ENCODE results near the gene ZNF106. TPM values are rescaled to one million over a fixed set of nuclear protein-coding genes. Genes with fewer than 3 reads are reported as not detected.

The ZNF106 gene
- 8.8 to 12.3 TPM (median 11.1 TPM) in 5 replicates for total RNA-seq (2022; extraction: Qiagen RNA extraction; ENCODE audit: low read depth)

DNA sequence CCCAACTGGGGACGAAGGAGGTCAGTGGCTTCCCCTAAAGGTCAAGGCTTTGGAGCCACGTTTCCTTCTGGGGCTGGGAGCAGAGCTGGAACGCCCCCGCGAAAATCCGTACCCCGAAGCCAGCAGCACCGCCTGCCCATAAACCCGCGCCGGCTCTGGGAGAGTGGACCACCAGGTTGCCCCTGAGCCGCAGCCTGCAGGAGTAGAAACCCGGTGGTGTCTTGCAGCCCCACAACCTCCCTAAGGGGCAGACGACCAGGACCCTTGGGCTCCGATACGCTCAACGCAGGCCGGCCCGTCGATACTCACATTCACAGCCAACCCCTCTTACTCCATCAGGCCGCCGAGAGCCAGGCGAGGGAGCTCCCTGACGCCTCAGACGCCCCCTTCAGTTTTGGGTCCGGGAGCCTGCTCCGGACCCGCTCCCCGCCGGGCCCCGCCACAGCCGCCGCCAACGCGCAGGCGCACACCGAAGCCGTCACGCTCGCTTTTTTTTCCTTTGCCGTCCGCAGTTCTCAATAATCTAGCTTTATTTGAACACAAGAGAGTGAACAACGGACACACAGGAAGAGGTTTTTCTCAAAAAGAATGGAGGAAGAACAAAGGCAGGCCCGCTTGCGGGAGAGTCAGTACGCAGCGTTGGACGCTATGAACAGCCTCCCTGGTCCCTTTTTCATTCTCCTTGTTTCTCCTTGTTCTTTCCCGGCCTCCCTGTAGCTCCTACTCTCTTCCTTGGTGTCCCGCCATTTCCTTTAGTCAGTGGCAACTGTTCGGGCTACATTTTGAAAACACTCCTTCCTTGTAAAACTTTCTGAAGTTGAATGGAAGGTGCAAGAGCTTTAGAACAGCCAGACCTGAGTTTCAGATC is at the start of gene ZNF106:
Gene ZNF106, minus strand, starts transcription at position 471 of the 868 bp plus-strand sequence. CDS start 18,852 bp downstream, outside the sequence.

DNA sequence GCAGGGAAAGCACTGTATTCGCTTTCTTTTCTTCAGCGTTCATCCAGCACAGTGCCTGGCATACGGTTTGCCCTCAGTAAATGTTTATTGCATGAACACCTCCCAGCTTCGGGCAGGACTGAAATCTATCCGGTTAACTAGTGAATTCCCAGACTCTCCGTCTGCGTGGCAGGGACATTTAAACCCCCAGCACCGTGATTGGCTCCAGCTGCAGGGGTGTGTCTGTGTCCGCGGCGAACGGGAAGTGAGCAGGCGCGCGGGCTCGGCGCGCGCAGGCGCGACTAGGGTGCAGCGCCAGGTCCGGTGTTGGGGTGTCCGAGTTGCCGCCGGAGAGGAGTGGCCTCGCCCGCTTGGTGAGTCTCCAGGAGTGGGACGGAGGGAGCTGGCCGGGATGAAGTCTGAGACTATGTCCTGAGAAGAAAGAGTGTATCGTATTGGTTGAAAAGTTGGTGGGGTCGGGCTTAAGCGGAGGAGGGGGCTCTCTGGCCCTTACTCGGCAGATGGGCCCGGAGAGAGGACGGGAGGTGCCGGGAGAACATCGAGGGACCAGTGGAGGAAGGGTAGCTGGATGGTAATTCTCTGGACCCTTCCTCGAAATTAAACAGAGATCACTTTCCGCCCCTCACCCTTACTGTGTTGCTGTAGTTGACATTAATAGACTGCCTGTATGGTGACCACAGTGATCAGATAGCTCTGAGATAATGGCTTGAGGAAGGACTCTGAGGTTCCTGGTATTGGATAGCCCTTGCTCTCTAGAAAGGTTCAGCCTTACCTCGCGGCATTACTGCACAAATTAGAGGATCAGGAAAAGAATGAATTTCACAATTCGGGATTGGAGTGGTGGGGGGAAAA is 4.6 kb upstream of the ZNF106 start, which contains the start of gene SNAP23:
Gene SNAP23, plus strand, starts transcription at position 274 of the 852 bp plus-strand sequence. CDS start 16,213 bp downstream, outside the sequence.

Other genes starting within 250 kb of the ZNF106 start
- gene GANC, start 217.9 kb downstream of the ZNF106 start, total RNA-seq (2022; extraction: Qiagen RNA extraction; ENCODE audit: low read depth) = 4.8 to 8.3 TPM (median 7.5 TPM) in 5 replicates
- 24.6 to 36.2 TPM (median 25.0 TPM) in 5 replicates for gene TMEM87A, start 217.7 kb downstream of the ZNF106 start, total RNA-seq (2022; extraction: Qiagen RNA extraction; ENCODE audit: low read depth)
- 0.25 to 0.43 TPM (median 0.31 TPM) in 3 of 5 replicates, not detected in the others for gene CAPN3, start 131.6 kb downstream of the ZNF106 start, total RNA-seq (2022; extraction: Qiagen RNA extraction; ENCODE audit: low read depth)
- gene SNAP23, start 4.5 kb upstream of the ZNF106 start, total RNA-seq (2022; extraction: Qiagen RNA extraction; ENCODE audit: low read depth) = 16.5 to 42.8 TPM (median 16.9 TPM) in 5 replicates
- gene LRRC57, start 57.7 kb upstream of the ZNF106 start, total RNA-seq (2022; extraction: Qiagen RNA extraction; ENCODE audit: low read depth) = 10.9 to 13.5 TPM (median 11.0 TPM) in 5 replicates
- 17.9 to 21.4 TPM (median 19.8 TPM) in 5 replicates for gene HAUS2, start 57.7 kb upstream of the ZNF106 start, total RNA-seq (2022; extraction: Qiagen RNA extraction; ENCODE audit: low read depth)
- 1.3 to 1.9 TPM (median 1.5 TPM) in 5 replicates for gene STARD9, start 84.5 kb upstream of the ZNF106 start, total RNA-seq (2022; extraction: Qiagen RNA extraction; ENCODE audit: low read depth)
- gene CDAN1, start 246.0 kb upstream of the ZNF106 start, total RNA-seq (2022; extraction: Qiagen RNA extraction; ENCODE audit: low read depth) = 4.9 to 8.5 TPM (median 7.3 TPM) in 5 replicates

All from A549 treated with CpdA at 1 μM for 4 hours (cell line).